Stimulated activated CD4-positive, alpha-beta T cell treated with anti-CD3 and anti-CD28 coated beads, Interleukin-15, amount 100 ng/mL, for 48 hours (primary cell): ENCODE results near the gene HIVEP2.

Experiments used
- DNase-seq, 2 donors: peaks; one replicate each; pipeline ENCODE4 v3.0.0-alpha.2; 2020; ENCODE audit warnings: low read depth in 2 of 2

HIVEP2 gene

DNA sequence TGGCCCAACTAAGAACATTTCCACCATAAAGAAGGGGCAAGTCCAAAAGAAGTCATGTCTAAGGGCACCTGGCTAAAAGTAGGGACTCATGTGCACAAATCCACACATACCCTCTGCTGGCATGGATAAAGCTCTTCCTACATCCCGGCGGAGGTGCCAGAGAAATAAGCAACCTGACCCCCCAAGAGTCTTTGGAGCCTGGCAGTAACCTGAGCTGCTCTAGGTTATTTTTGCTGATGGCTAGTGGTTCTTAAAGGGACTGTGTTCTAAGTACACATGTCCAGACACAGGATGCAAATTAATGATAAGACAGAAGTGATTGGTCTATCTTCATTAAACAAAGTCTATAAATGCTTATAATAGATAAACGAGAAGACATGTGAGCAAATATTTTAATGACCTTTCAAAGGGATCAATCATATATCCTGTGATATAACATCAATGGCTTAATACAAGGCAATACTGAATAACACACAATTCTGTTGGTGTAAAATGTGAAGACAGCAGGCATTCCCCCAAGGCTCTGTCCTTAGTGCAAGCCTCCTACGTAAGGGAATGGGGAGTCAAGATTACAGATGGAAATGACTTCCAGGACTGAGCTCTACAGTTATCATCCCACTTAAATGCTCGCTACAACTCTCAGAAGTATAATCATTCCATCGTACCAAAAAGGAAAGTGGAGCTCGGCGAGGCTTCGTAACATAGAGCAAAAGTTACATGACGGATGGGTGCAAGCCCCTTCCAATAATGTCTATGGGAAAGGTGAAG, 52.5 kb downstream of the HIVEP2 start:
- no peak for DNase-seq

DNA sequence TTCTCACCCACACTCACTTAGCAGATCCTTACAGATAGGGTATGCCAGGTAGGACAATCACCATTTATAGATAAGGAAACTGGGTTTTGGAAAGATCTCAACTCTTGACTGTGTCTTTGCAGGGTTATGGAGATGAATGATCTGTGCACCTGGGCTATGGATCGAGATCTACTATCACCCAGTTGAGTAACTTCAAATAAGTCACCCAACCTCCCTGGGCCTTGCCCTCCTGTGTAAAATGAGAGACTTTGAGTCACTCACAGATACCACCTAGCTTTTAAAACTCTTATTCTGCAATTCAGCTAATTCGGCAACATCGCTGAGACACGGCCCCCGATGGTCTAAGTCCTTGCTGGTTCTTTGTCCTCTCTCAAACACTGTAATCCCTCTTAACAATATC, 53.5 kb downstream of the HIVEP2 start:
- DNase-seq = no peak

- DNase-seq = no peak
Measured at GRCh38 chr6:142888456-142888855, 56.5 kb downstream of the HIVEP2 start.

GRCh38 chr6:142887517-142887916, 57.5 kb downstream of the HIVEP2 start:
- no peak for DNase-seq

DNA sequence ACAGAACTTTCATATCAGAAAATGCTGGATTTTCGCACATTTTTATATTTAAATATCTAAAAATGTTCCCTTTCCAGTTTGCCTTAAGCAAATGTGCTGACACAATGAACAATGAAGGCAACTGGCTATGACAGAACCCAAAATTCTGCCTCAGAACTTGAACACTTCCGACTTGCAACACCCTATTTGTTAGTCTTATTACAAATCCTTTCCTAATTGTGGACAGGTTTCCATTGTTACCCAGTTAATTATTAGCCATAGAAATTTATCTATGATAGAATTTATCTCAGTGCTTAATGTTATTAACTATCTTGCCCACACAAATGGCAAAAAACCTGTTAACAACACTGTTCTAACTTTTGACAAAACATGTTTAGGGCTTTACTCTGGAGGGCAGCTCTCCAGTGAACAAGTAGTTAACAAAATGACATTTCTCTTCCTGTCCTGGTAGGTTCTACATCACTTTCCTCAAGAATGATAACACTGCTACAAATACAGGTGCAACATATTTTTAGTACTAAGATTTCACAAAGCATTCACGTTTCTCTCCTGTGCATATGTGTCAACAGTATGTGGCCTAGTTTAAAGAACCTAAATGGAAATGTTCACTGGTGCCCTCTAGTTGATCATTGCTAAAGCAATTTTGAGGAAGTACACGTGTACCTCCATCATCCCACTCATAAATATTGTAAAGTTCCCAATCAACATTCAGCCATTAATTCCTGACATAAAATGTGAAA, 58.4 kb downstream of the HIVEP2 start:
- DNase-seq = no peak

- no peak for DNase-seq
Measured at GRCh38 chr6:142885182-142885867, 59.7 kb downstream of the HIVEP2 start.

DNA sequence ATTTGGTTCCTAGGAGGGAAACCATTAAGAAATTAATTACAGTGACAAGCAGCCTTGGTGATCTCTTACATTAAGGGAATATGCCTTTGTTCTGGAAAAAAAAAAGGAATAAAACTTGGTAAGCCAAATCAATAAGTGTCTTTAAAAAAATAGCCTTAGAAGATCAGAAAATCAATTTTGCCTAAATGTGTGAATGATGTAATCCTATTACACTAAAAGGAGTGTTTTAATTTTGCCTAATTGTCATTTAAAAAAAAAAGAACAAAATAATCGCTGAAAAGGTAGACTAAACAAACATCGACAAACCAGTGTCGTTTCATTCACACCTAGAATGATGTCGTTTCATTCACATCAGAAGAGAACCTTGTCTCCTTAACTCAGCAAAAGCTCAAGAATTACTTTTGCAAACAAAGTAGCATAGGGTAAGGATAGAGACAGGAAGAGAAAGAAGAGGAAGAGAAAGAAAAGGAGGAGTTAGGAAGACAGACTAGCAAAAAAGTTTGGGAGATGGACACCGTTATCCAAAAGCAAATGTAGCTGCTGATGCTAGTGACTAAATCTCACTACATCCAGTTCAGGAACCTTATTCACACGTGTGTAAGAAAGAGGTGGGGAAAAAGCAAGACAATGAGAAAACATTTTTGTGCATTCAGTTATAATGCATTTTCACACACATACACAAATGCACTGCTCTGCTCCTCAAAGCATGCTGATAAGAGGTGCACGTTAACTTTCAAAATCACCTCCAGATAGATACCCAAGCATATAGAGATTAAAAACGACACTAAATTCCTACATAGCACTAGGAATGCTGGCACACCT, 60.6 kb downstream of the HIVEP2 start:
- no peak for DNase-seq

DNA sequence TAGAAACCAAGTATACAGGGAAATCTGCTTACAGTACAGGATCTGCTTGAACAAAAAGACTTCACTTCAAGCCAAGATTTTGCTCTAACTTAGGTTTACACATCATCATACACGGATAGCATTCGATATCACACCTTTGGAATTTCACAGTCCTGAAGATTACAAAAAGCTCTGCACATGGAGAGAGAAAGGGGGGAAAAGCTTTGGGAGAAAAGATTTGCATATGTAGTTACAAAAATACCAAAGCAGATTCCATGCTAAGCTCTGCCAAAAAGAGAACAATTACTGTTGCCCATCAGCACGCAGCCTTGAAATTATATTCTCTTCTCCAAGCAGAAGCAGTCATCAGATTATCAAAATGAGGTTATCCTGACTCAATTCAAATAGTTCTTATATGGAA, 62.0 kb downstream of the HIVEP2 start:
- no peak for DNase-seq

- no peak for DNase-seq
Measured at GRCh38 chr6:142881761-142882160, 63.2 kb downstream of the HIVEP2 start.

DNA sequence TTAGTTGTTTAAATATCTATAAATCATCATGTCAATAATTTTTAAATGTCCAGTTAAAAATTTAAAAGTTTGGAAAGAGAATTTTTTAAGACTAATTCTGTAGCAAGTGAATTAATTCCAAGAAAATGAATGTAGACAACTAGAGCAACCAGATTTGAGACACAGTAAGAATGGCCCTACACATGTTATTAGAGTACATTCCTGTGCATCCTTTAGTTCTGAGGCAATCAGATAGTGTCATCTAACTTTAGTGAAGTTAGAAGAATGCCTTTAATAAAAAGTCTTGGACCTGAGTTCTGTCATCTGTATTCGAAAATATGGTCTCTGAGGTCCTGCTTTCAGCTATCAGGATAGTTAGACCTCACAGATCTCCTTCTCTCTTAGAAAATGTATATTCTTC, 63.7 kb downstream of the HIVEP2 start:
- no peak for DNase-seq

DNA sequence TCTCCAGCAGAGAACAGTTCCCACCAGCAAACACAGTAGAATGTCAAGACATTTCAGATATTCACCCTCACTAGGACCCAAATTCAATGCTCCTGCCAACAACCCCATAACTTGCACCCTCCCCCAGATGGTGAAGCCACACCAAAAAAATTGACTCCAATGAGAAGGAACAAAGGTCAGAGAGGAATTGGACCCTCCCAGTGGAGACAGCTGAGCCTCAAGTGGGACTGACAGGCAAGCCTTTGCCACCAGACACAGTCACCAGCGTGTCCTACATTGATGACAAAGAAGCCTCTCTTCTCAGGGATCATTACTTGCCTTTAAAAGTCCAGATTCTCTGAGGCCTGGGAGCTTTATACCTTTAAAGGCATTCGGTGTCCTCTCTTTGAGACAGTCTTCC, 64.8 kb downstream of the HIVEP2 start:
- DNase-seq = no peak

DNA sequence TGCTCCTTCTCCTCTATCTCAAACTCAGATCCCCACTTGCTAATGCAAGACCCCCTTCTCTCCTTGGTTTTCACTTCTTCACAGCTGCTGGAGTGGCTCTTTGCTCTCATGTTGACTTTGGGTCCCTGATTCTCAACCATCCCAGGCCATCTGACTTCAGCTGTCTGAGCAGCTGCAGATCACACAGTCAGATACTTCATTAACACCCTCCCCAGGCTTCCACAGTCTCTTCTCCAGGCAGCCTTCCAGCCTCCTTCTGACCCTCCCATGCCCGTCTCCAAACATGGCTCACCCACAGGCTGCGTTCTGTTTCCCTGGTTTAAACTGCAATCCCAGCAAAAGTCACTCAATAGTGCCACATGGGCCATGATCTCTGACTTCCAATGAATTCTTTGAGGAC, 65.4 kb downstream of the HIVEP2 start:
- no peak for DNase-seq

GRCh38 chr6:142879076-142879475, 65.9 kb downstream of the HIVEP2 start:
- DNase-seq = no peak

GRCh38 chr6:142878407-142878806, 66.6 kb downstream of the HIVEP2 start:
- DNase-seq = no peak

DNA sequence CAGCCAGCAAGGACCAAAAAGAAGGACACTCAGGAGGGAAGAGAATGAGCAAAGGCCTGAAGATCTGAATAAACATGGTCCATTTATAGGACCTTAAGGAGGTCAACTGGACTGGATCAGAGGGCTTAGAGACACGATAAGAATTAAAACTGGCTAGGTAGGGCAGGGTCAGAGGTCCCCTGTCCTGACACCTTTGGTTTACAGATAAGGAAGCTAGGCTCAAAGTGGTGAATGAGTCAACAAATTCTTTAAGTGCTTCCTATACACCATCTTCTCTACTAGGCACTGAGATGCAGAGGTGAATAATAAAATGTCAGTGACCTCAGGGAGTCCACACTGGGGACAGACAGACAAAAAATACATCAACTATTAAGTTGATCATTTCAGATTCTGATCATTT, 70.3 kb downstream of the HIVEP2 start:
- no peak for DNase-seq

- no peak for DNase-seq
Measured at GRCh38 chr6:142872376-142872775, 72.6 kb downstream of the HIVEP2 start.

DNA sequence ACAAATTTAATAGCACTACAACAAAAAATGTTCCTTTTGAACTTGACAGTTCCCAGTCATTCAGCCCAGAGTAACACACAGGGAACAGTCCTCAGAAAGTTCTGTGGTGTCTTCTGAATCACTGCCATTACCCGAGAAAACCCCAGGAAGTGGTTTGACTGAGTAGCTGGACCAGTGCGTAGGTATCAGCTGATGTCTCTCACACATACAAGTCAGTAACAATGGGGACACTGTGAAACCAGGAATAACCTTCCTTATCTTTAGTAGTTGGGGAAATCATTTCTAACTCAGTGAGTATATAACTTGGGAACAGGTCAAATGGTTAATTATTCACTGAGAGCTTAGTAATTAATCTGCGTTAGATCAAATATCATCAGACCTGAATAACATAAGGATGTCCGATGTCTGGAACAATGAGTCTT, 73.1 kb downstream of the HIVEP2 start:
- DNase-seq = peak in 1 of 2 donors; percentile 45

DNA sequence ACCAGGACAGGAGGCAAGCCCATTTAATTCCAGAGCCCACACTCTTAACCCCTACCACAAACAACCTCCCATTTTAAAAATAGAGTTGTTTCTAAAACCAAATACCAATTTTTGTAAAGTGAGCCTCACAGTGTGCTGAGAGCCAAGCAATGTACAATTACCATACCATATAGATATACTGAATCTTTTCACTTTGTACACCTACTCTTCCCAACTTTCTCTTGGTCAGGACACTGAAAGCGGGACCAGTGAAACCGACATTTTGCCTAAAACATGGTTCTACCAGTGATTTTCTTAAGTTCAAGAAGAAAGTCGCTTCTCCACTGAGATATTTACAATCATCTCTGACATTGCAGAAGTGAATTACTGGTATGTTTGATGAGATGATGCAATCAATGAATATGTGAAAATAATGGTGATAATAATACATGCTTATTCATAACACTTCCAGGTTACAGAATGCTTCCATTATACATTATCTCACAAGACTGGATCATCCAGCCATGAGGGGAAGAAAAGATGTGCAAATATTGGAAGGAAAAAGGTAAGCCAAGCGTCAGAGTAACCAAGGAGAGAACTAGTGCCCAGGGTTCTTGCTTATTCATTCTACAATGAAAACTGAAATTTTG, 74.1 kb downstream of the HIVEP2 start:
- DNase-seq = no peak

- no peak for DNase-seq
Measured at GRCh38 chr6:142868917-142869316, 76.1 kb downstream of the HIVEP2 start.

DNA sequence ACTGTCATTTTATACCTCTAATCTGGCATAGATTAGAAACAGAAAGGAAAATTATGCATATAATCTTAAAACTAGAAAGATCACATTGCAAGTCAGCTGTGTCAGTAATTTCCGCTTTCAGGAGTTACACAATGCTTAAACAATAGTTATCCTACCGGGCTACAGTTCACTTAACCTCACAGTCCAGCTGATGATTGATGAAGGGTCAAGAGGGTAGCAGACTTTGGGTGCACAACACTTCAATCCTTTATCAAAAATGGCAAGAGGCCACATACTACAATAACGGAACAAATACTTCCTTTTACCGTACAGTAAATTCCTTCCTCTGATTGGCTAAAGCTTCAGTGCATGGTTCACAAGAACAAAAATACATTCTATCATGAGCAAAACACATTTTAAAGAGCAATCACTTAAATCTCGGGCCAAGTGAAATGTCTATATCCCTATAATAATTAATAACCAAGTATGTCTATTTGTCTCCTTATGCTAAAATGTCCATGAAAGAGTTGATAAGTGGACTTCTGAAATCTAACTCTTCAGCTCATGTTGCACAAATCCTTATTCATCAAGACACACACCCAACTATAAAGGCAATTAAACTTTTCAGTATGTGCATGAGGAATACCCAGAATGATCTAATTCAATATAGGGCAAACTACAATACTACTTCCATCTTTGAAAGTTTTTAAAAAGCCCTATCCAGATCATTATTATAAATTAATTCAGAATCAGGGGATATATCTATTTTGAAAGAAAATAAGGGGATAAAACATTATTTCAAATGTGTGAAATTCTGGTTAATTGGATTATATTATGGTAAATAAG, 76.8 kb downstream of the HIVEP2 start:
- no peak for DNase-seq
